Stimulated activated CD8-positive, alpha-beta memory T cell treated with anti-CD3 and anti-CD28 coated beads, Interleukin-4, amount 100 ng/mL, for 24 hours (primary cell): ENCODE results near the gene APPBP2.
"Not testable (repeated sequence)": the region's sequence is repeated elsewhere in the genome, so short reads cannot be mapped to it uniquely, and the experiment has no call there.

ENCODE experiments used
- DNase-seq: peaks from one replicate; pipeline ENCODE4 v3.0.0-alpha.2; 2020; ENCODE audit warnings: low read depth

Gene APPBP2, protein sequence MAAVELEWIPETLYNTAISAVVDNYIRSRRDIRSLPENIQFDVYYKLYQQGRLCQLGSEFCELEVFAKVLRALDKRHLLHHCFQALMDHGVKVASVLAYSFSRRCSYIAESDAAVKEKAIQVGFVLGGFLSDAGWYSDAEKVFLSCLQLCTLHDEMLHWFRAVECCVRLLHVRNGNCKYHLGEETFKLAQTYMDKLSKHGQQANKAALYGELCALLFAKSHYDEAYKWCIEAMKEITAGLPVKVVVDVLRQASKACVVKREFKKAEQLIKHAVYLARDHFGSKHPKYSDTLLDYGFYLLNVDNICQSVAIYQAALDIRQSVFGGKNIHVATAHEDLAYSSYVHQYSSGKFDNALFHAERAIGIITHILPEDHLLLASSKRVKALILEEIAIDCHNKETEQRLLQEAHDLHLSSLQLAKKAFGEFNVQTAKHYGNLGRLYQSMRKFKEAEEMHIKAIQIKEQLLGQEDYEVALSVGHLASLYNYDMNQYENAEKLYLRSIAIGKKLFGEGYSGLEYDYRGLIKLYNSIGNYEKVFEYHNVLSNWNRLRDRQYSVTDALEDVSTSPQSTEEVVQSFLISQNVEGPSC

DNA sequence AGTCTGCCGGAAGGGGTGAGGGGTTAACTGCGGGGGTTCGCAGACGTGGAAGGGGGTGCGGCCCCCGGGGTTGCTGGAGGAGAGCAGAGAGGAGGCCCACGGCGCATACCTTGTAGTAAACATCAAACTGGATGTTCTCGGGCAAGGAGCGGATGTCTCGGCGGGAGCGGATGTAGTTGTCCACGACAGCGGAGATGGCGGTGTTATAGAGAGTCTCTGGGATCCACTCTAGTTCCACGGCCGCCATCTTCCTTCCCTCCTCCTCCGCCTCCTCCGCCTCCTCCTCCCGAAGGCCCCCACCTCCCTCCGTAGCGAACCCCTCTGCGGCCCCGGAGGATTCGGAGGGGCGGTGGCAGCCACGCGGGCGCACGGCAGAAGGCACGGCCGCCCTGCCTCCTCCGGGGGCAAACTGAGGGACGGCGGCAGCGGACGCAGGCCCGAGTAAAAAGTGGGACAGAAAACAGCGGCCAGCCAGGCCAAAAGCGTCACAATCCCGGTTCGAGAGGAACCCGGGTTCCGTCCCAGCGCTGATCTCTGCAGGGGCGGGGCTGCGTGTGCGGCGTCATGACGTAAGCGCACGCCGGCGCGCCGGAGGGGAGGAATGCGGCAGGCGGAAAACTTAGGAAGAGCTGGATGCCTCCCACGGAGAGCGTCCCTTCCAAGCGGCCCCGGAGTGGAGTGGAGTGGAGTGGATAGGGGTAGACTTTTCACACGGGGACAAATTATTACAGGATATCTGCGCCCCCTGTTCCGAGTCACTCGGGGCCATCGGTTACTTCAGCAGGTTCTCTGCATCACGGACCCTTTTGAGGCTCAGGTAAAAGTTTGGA lies at the start of gene APPBP2:
Gene APPBP2, minus strand, starts transcription at position 558 of the 830 bp plus-strand sequence. Its CDS starts 311 bp downstream, at position 247.
- peak; percentile 55 for DNase-seq

DNA sequence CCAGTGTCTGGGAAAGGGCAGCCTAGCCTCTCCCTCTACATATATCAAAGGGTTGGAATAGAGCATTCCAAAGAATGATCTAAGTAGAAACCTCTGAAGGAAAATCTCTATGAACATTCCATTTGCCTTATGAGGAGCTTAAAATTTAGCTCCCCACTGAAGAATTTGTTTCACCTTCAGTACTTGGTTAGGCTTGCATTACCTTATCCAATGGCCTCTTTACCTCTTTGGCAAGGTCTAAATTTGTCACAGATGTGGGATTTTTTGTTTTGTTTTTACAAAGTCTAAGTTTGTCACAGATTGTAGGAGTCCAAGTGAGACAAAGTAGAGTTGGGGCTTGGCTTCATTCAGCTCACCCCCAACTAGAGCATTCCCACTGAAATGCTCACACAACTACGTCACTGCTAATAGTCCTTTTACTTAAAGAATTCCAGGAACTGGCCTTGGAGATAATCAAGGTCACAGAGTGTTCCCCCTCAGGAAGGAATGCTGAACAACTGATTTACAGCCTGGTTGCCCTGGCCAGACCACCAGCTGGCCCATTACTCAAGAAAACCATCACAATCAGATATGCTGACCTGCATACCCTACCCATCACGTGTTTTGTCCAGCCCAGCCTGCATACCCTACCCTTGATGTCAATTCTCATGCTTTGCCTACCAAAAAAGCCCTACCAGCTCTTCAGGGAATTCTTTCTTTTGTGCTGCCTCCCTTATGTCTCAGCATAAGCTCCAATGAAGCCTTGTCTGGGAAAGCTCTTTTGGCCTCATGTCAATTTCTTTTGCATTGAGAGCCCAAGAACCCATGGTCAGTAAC lies 47.4 kb upstream of the APPBP2 start:
- no peak for DNase-seq

DNA sequence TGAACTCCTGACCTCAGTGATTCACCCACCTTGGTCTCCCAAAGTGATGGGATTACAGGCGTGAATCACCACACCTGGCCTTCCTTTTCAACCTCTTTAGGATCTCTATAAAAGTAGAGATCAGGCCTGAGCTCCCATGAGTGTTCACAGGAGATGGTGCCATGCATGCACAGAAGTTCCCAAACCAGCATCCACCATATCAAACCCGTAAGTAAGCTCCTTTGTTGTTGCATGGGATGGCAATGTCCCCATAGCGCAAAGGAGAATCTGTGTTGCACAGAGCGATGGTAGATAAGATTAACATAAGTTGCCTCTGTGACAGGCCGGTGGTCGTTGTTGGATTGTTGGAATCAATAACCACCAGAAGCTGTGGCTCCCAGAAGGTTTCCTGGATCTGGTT lies 39.2 kb upstream of the APPBP2 start:
- no peak for DNase-seq

DNA sequence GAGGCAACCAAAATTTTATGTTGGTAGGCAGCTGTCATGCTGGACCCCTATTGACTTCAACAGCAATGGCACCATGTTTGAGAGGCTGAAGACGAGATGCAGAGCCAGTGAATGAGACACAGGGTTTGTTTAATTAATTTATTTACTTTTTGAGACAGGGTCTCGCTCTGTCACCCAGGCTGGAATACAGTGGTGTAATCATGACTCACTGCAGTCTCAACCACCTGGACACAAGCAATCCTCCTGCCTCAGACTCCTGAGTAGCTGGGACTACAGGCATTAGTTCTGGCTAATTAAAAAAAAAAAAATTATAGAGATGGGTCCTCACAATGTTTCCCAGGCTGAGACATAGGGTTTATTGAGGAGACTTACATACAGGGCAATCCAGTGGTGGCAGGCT lies 37.7 kb upstream of the APPBP2 start:
- DNase-seq = no peak

DNA sequence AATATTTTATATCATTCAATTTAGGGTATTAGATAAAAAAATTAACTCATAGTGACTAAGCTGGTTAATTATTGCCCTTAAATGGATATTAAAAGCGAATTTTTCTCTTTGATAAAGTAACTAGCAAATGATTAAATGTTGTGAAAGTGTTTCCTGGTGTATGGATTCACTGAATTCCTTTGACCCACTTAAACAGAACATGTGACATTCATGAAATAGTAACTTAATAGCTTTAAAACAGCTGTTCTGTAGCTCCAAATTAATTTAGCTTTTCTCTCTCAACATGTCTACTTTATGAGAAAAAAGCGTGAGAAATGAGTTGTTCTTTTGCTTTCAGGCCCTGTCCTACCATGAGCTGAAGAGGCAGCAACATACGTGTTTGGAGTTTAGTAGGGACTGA lies 36.4 kb upstream of the APPBP2 start:
- no peak for DNase-seq

DNA sequence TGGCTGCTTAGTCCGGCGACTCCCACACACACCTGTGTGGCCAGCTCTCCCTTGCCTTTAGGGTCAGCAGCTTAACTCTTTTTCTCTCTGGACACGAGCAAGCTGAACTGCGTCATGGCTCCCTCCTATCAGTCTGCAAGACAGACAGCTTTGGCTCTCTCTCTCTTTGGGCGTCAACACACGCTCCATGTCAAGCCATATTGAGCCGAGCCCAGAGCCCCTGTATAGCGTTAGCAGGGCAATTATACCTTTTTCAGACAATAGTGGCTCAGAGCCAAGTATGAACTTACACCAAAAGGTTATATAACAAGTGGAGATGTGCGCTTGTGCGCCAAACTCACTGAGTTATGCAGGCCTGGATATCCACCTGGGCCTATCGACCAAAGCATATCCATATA lies 34.8 kb upstream of the APPBP2 start:
- no peak for DNase-seq

DNA sequence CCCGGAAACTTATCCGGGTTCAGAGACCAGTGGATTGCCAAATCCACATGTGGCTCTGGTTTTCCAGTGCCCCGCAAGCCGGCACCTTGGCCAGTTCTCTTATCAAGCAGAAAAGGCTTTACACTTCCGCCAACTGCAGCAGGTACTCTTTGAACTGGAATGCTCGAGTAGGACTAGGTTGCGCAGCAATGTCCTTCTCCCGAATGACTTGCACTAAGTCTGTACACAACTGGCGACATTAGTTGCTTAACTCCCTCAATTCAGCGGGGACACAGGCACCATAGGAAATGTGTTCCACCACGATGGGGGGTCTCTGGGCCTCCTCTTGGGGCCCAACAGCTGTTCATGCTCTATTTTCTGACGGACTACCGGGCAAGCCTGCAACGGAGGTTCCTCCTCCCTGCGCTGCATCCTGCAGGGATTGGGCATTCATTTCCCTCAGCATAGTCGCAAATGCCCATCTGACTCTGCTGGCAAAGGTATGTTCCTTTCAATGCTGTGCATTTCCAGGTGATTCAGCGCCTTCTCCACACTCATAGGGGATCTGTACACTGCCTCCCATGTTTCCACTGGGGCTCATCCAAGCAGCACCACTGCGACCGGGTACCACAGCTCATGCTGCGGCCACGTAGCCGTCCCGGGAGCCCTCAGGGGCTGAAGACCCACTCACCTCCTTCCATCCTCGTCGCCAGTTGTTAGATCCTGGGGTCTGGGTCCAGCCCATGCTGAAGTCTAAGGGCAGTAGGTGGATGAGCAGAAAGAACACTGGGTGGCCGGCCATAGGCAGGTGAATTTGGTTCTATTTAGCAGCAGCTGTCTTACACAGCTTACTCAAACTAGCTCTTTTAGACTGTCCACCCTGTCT lies 34.2 kb upstream of the APPBP2 start:
- DNase-seq = no peak

DNA sequence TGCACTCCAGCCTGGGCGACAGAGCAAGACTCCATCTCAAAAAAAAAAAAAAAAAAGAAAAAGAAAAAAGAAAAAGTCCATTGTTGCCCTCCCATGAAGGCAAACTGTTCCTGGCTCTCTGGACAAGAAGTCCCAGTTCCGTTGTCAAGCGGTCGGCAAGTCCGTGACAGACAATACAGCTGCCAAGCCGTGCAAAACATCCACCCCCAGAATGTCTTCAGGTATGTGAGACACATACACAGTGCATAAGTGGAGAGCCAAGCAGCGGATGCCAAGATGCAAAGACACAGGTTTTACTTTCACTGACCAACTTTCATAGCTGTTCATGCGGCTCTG lies 33.6 kb upstream of the APPBP2 start:
- DNase-seq = no peak

DNA sequence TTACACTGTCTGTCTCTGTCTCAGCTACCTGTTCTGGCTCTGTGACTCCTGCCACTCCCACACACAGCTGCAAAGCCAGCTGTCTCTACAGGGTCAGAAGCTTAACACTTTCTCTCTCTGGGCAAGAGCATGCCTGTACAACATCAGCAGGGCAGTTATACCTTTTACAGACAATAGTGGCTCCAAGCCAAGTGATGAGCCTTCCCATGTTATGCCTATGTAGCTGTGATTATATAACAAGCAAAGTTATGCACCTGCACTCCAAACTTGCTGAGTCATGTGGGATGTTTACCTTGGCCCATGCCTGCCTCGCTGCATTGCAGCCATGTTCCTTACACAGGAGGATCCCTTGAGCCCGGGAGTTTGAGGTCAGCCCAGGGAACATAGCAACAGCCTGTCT lies 31.8 kb upstream of the APPBP2 start:
- no peak for DNase-seq

DNA sequence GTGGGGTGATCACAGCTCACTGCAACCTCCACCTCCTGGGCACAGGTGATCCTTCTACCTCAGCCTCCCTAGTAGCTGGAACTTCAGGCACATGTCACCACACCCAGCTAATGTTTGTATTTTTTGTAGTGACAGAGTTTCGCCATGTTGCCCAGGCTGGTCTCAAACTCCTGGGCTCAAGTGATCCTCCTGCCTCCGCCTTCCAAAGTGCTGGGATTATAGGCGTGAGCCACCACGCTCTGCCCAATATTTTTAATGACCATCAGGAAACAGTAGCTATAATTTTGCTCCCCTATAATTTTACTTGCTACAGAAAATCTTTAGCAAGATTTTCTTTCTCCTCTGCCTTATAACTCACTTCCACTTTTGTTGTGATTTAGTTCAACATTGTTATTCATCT lies 29.7 kb upstream of the APPBP2 start:
- DNase-seq = no peak

DNA sequence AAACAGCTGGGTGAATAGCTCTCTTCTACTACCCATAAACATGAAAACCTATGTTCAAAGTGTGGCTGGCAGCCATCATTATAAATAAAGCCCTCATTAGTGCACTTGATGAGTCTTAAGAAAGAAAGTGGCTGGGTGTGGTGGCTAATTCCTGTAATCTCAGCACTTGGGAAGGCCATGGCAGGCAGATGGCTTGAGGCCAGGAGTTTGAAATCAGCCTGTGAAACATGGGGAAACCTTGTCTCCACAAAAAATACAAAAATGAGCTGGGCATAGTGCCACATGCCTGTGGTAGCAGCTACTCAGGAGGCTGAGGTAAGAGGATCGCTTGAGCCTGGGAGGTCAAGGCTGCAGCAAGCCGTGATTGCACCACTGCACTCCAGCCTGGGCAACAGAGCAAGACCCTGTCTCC lies 28.3 kb upstream of the APPBP2 start:
- DNase-seq = no peak

DNA sequence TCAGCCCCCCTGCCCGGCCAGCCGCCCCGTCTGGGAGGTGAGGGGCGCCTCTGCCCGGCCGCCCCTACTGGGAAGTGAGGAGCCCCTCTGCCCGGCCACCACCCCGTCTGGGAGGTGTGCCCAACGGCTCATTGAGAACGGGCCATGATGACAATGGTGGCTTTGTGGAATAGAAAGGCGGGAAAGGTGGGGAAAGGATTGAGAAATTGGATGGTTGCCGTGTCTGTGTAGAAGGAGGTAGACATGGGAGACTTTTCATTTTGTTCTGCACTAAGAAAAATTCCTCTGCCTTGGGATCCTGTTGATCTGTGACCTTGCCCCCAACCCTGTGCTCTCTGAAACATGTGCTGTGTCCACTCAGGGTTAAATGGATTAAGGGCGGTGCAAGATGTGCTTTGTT lies 26.2 kb upstream of the APPBP2 start:
- not testable (repeated sequence) for DNase-seq

DNA sequence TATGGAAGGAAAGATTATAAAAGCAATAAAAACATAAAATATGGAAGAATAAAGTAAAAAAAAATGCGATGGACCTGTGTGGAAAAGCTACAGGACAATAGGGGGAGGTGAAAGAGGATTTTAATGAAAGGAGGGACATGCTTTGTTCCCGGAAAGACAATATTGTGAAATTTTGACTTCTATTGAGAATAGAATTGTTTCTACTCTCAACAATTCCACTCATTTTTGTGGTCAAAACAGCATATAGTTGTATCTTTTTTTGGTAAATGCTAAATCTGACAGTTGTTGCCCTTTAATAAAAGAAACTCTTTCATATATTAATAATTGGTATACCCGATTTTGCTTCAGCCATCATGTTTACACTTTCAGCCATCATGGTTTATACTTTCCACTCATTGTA lies 22.9 kb upstream of the APPBP2 start:
- no peak for DNase-seq

DNA sequence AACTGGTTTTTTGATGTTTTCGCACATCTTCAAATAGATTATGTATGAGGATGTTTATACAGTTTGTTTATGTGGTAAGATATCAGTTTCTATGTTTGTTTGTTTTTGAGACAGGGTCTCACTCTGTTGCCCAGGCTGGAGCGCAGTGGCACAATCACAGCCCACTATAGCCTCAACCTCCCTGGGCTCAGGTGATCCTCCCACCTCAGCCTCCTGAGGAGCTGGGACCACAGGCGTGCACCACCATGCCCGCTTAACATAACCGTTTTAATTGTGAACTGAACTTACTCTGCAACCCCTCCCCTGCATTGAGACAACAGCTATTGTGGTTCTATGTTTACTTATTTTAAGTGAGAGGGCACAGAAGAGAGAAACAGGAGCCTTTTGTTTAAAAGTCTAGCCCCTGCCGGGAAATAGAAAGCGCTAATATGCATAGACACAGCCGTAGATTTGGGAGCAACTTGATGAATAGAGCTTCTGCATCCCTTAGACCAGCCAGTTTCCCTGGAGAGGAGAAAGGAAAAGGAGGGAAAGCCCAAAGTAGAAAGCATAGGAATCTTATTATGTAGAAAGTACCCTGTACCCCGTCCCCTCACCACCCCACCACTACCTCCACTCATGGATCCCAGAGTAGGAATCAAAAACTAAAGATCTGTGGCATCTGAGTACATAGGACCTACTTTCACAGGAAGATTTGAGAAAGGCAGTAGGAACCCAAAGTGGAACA lies 19.6 kb upstream of the APPBP2 start:
- no peak for DNase-seq

DNA sequence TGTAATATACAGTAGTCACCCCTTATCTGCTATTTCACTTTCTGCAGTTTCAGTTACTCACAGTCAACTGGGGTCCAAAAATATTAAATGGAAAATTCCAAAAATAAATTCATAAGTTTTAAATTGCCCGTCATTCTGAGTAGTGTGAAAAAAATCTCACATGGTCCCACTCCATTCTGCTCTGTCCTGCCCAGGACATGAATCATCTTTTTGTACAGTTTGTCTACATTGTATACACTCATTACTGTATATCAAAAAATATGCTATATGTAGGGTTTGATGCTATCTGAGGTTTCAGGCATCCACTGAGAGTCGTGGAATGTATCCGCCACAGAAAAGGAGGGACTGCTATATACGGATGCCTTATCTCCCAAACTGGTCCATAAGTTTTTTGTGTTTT lies 16.0 kb upstream of the APPBP2 start:
- no peak for DNase-seq

DNA sequence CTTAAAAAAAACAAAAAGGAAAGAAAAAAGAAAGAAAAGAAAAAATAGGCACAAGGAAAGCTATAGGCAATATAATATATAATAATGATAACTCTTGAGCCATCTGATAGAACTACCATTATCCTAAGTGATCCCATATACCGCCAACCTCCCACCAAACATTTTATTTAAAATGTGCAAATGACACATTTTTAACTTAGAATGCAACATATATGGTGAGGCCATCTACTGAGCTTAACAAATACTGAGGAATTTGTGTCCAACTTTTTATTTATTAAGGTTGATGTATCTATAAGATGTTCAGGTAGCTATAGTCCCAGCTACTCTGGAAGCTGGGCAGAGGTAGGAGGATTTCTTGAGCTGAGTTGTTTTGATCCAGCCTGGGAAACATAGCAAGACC lies 14.4 kb upstream of the APPBP2 start:
- DNase-seq = no peak

DNA sequence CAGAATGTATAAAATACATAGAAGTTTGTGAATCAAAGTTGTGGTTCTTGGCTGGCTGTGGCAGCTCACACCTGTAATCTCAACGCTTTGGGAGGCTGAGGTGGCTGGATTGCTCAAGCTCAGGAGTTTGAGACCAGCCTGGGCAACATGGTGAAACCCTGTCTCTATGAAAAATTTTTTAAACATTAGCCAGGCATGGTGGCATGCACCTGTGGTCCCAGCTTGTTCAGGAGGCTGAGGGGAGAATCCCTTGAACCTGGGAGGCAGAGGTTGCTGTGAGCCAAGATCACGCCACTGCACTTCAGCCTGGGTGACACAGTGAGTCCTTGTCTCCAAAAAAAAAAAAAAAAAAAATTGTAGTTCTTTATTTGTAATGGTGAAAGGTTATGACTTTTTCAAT lies 13.8 kb upstream of the APPBP2 start:
- DNase-seq = no peak

DNA sequence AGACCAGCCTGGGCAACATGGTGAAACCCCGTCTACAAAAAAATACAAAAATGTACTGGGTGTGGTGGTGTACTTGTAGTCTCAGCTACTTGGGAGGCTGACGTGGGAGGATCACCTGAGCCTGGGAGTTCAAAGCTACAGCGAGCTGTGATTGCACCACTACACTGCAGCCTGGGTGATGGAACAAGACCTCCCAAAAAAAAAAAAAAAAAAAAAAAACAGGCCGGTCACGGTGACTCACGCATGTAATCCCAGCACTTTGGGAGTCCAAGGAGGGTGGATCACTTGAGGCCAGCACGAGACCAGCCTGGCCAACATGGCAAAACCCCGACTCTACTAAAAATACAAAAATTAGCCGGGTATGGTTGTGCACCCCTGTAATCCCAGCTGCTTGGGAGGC lies 12.7 kb upstream of the APPBP2 start:
- DNase-seq = no peak

DNA sequence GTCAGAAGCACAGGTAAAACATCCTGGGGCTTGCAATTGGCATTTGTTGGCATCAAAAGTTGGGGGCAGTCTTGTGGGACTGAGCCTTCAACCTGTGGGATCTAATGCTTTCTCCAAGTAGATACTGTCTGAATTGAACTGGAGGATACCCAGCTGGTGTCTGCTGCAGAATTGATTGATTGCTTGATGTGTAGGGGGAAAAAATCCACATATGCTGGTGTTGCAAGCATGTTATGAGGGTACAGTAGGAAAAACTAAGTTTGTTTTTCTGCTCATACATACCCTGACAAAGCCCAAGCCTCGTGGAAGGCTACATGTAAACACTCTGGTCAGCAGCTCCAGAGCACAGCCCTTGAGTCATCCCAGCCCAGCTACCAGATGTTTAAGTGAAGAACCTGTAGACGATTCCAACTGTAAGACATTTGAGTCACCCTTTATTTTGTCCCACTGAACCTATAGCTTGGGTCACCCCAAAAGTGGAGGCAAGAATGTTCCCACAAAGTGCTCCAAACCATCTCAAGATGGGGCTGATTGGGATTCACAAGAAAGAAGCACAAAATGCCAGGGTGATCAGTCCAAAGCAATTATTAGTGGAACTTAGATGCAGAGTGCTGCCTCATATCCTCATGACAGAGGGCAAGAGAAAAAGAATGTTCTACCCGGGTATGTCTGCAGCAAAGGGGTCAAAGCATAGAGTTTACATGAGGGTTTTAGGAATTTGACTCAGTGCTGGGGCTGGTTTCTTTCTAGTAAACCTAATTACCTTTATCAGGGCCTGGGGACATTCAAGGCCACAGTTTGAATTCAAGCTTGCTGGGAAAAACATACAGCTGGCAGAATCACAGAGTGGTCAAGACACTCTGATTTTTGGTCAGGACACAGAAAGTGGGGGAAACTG lies 9.6 kb upstream of the APPBP2 start:
- DNase-seq = no peak
